ENCODE results near the gene STK32C.

STK32C gene

GRCh38 chr10:132255489-132256344 is 52.0 kb downstream of the STK32C start:
- no peak for DNase-seq (ENCODE audit: low read depth)
- H3K4me3 ChIP-seq (ENCODE audit: low read depth, low read length): no peak overlapping the region

- no peak for DNase-seq (ENCODE audit: low read depth)
- H3K4me3 ChIP-seq (ENCODE audit: low read depth, low read length): no peak overlapping the region
Measured at GRCh38 chr10:132254841-132255240, 52.9 kb downstream of the STK32C start.

DNA sequence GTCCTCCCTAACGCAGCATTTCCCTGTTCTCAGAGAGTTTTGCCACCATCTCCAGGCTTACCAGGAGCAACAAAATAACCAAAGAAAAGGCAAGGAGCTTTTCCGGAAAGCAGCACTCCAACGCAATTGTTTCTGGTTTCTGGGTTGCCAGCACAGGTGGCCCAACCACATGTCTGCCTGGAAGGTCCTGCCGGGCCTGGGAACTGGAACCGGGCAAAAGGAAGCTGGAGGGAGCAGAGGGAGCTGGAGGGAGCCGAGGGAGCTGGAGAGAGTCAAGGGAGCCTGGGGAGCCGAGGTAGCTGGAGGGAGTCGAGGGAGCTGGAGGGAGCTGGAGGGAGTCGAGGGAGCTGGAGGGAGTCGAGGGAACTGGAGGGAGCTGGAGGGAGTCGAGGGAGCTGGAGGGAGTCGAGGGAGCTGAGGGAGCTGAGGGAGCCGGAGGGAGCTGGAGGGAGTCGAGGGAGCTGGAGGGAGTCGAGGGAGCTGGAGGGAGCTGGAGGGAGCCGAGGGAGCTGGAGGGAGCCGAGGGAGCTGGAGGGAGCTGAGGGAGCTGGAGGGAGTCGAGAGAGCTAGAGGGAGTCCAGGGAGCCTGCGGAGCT is 54.6 kb downstream of the STK32C start:
- no peak overlapping the region for H3K4me3 ChIP-seq (ENCODE audit: low read depth, low read length)
- DNase-seq (ENCODE audit: low read depth): no peak

- no peak overlapping the region for H3K4me3 ChIP-seq (ENCODE audit: low read depth, low read length)
- DNase-seq (ENCODE audit: low read depth): no peak
Measured at GRCh38 chr10:132252412-132252811, 55.3 kb downstream of the STK32C start.

- DNase-seq (ENCODE audit: low read depth): no peak
- no peak overlapping the region for H3K4me3 ChIP-seq (ENCODE audit: low read depth, low read length)
Measured at GRCh38 chr10:132251928-132252327, 55.8 kb downstream of the STK32C start.

DNA sequence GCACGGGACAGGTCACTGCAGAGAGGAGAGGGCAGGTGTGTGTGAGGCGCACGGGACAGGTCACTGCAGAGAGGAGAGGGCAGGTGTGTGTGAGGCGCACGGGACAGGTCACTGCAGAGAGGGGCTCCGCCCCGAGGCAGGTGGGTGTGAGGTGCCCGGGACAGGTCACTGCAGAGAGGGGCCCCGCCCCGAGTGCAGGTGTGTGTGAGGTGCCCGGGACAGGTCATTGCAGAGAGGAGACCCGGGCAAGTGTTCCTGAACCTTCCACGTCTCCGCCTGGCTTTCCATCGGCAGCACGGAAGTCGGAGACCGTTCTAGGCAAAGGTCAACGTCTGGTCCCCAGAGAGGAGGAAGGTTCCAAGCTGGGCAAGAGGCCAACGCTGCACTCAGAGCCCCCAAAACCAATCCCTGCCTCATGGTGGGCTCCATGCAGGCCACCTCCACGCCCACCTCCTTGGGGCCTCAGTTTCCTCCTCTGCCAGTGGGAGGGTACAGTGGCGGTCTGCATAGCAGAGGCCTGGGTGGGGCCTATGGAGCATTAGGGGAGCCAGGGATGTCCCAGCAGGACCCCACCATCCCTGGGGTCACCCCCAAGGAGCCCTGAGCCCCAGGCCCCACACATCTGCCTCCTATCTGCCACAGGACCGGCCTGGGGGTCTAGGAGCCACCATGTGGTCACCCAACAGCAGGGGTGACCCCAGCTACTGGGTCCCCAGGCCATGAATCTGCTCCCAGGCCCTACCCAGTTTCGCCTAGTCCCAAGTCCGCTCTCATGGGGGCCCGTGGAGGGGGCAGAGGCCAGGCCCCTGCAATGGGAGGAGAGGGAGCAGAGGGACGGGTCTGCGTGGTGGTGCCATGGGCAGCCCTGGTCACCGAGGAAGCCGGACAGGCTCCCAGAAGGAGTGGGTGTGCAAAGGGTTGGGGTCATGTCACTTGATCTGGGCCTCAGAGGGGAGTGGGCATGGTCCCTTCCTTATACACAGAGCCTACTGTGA is 57.0 kb downstream of the STK32C start:
- DNase-seq (ENCODE audit: low read depth): no peak
- no peak overlapping the region for H3K4me3 ChIP-seq (ENCODE audit: low read depth, low read length)

DNA sequence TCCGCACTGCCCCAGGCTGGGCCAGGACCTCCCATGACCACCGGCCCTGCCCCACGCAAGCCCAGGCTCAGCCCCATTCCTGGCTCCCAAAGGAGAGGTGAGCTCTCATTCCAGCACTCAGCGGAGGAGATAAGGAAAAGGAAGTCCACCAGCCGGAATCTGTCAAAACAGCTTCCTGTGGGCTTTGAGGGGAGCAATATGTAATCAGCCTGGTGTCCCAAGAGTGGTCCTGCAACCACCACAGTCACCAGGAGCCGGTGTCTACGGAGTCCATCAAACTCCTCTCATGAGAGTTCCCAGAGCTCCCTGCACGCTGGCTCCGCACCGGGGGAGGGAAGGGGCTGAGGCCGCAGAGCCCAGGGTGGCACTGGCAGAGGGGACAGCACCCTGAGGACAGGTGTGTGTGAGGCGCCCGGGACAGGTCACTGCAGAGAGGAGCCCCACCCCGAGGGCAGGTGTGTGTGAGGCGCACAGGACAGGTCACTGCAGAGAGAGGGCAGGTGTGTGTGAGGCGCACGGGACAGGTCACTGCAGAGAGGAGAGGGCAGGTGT is 57.9 kb downstream of the STK32C start:
- no peak for DNase-seq (ENCODE audit: low read depth)
- H3K4me3 ChIP-seq (ENCODE audit: low read depth, low read length): no peak overlapping the region

GRCh38 chr10:132249226-132249724 is 58.5 kb downstream of the STK32C start:
- H3K4me3 ChIP-seq (ENCODE audit: low read depth, low read length): no peak overlapping the region
- DNase-seq (ENCODE audit: low read depth): no peak

- H3K4me3 ChIP-seq (ENCODE audit: low read depth, low read length): peak overlapping the region; percentile 24
- DNase-seq (ENCODE audit: low read depth): no peak
Measured at GRCh38 chr10:132248455-132249225, 59.1 kb downstream of the STK32C start.

DNA sequence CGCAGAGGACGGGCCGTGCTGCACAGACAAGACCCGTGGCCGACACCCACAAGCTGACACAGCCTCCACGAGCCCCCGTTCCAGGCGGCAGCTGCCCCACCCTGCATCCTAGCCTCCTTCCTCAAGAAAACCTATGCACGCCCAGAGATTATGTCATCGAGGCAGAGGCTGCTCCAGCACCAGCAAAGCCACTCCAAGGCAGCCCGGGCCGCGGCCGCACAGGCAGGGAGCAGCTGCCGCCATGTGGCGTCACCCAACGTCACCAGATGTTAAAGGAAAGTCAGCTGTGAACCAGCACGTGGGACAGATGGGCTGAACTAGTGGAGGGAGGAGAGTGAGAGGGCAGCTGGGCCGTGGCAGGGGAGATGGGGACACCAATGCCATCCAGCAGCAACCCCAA is 59.8 kb downstream of the STK32C start:
- H3K4me3 ChIP-seq (ENCODE audit: low read depth, low read length): no peak overlapping the region
- DNase-seq (ENCODE audit: low read depth): no peak

DNA sequence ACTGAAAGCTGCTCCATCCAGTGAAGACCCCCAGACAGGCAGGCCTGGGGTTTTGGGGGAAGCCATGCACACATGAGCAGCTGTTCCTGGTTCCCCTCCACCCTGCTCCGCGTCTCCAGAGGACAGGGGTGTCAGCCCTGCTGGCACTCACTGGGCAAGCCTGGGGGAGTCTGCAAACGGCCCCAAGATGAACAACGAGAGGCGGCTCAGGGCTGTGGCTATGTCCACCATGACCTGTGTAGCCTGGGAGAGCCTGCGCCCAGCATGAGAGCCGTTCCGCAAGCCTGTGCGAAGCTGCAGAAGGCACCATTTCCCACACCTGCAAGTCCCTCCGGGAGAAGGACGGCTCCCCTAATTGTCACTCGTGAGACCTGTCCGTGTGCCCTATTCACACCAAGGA is 61.5 kb downstream of the STK32C start:
- H3K4me3 ChIP-seq (ENCODE audit: low read depth, low read length): no peak overlapping the region

DNA sequence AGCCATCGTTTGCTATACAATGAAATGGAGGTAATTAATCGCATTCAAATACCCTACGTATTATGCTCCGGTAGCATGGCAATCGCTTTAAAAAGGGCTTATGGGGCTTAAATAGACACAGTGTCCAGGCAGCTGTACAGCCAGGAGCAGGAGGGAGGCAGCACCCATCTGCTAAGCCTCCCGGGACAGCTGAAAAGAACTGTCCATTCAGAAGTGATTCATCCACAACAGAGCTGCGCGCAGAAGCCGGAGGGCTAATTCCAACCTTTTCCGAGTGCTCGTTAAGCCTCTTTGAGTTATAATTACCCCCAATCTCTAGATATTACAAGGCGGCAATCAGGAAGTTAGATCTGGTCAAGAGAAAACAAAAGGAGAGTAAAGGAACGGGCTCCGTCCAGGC is 62.7 kb downstream of the STK32C start:
- DNase-seq (ENCODE audit: low read depth): no peak
- no peak overlapping the region for H3K4me3 ChIP-seq (ENCODE audit: low read depth, low read length)

More for the DNA sequence above, 61.5 kb downstream of the STK32C start:
- DNase-seq (ENCODE audit: low read depth): no peak

DNA sequence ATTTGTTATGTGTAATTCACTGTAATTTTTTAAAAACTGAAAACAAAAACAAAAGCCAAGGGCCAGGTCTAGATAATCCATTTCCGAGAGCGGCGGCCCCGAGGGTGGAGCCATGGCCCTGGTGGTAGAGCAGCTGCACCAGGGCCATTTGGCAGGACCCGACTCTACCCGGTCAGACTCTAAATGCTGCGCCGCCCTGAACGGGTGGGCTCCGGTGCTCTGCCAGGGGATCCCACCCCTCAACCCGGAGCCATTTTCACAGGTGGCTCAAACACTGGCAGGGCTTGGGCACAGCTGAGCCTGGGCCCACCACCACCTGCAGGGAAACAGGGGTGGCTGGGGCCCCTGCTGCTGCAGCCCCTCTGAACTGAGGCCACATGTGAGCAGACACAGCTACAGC is 64.1 kb downstream of the STK32C start:
- H3K4me3 ChIP-seq (ENCODE audit: low read depth, low read length): no peak overlapping the region
- DNase-seq (ENCODE audit: low read depth): no peak

DNA sequence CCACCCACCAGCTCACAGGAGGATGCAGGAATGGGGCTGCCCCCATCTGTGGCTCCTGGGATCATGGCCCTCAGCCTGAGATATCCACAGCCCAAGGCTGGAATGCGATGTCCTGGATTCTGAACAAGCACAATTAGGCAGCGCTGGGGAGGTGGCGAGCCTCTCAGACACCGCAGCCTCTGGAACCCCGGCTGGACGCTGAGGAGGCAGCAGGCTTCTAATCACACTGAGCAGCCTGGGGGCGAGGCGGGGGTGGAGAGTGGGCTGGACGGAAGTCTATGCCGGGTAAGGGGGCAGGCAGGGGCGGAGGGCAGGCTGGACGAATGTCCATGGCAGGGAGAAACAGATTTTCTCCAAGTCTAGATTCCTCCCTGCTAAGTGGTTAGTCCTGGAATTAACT is 64.6 kb downstream of the STK32C start:
- H3K4me3 ChIP-seq (ENCODE audit: low read depth, low read length): no peak overlapping the region
- DNase-seq (ENCODE audit: low read depth): no peak

DNA sequence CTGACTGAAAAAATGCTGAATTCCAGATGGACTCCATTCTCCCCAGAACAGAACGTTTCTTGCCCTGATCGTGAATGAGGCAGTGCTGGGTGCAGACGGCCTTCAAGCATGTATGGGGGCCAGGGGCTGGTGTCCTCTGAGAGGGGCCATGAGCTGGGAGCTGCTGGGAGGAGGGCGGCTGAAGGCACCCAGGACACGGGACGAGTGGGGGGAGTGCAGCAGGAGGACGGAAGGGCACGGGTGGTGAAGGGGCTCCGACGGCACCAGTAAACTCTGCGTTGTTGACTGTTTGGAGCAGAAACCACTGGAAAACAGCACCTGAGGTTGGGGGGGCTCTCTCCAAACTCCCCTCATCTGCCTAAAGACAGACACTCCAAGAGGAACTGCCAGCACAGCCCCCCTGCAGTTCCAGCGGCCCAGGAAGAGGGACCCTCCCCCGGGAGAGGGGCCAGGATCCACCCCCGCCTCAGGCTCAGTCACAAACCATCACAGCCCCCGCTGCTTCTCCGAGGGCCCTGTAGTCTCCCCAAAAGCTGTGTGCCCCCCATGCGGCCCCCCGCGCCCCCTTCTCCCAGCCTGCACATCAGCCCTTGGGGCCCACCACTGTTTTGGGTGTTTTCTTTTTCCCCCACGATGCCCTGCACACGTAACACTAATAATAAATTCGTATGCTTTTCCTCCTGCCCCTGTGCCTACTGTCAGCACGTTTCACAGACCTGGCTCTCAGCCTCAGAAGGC is 65.5 kb downstream of the STK32C start:
- DNase-seq (ENCODE audit: low read depth): no peak
- no peak overlapping the region for H3K4me3 ChIP-seq (ENCODE audit: low read depth, low read length)

GRCh38 chr10:132241496-132241895 is 66.3 kb downstream of the STK32C start:
- no peak for DNase-seq (ENCODE audit: low read depth)
- H3K4me3 ChIP-seq (ENCODE audit: low read depth, low read length): no peak overlapping the region

- no peak for DNase-seq (ENCODE audit: low read depth)
- no peak overlapping the region for H3K4me3 ChIP-seq (ENCODE audit: low read depth, low read length)
Measured at GRCh38 chr10:132241086-132241485, 66.7 kb downstream of the STK32C start.

GRCh38 chr10:132240581-132240980 is 67.2 kb downstream of the STK32C start:
- no peak for DNase-seq (ENCODE audit: low read depth)
- H3K4me3 ChIP-seq (ENCODE audit: low read depth, low read length): no peak overlapping the region
